Calu3 (cell line): ENCODE results near the gene C4orf50. TPM values are rescaled to one million over a fixed set of nuclear protein-coding genes. Genes with fewer than 3 reads are reported as not detected.

Source experiments
- BruUV-seq: library from RNA; stranded (reverse); fragments of 400-500 nt; replicated peaks from 2 replicates; lab custom pipeline; 2021; lab: Mats Ljungman, UMichigan
- CTCF ChIA-PET: fragments of 300-600 bp; sonication (Branson Sonifier 250); formaldehyde crosslinking; loops from one replicate; lab custom pipeline; 2022; ENCODE audit warnings: antibody characterized with exemption; lab: Charles Lee
- DNase-seq: peaks from one replicate; pipeline ENCODE4 v3.0.0; 2022
- H3K27ac Mint-ChIP-seq: one replicate; pipeline ENCODE4 v1.8.0; 2022; ENCODE audit warnings: mixed read lengths; ENCODE audit not compliant: unreplicated experiment
- H3K27me3 Mint-ChIP-seq: one replicate; pipeline ENCODE4 v1.8.0; 2022; ENCODE audit warnings: mixed read lengths; ENCODE audit not compliant: unreplicated experiment
- H3K36me3 Mint-ChIP-seq: one replicate; pipeline ENCODE4 v1.8.0; 2022; ENCODE audit warnings: mild to moderate bottlenecking, moderate library complexity, mixed read lengths; ENCODE audit not compliant: insufficient read depth, unreplicated experiment
- H3K4me1 Mint-ChIP-seq: one replicate; pipeline ENCODE4 v1.8.0; 2022; ENCODE audit warnings: mild to moderate bottlenecking, low read depth, mixed read lengths; ENCODE audit not compliant: unreplicated experiment
- H3K4me3 Mint-ChIP-seq: one replicate; pipeline ENCODE4 v1.8.0; 2022; ENCODE audit warnings: mild to moderate bottlenecking, low read depth, moderate library complexity, mixed read lengths; ENCODE audit not compliant: unreplicated experiment
- H3K9me3 Mint-ChIP-seq: one replicate; pipeline ENCODE4 v1.8.0; 2022; ENCODE audit warnings: low read depth, mixed read lengths; ENCODE audit not compliant: unreplicated experiment
- CTCF ChIP-seq: fragments of 200-600 bp; IDR thresholded peaks from one replicate; pipeline ENCODE4 v1.8.0; 2022; ENCODE audit warnings: antibody characterized with exemption; ENCODE audit not compliant: unreplicated experiment
- intact Hi-C: fragments of 100-400 bp; cut with micrococcal nuclease; formaldehyde crosslinking; loops from one replicate; pipeline ENCODE4 v1.10.0; 2022; ENCODE audit not compliant: unreplicated experiment
- total RNA-seq: library from RNA; stranded (reverse); gene quantifications from 2 replicates; pipeline ENCODE4 v1.2.3, GENCODE V29; 2022

Gene C4orf50
- total RNA-seq, 1 experiment from 2014 or later, result not detected

DNA sequence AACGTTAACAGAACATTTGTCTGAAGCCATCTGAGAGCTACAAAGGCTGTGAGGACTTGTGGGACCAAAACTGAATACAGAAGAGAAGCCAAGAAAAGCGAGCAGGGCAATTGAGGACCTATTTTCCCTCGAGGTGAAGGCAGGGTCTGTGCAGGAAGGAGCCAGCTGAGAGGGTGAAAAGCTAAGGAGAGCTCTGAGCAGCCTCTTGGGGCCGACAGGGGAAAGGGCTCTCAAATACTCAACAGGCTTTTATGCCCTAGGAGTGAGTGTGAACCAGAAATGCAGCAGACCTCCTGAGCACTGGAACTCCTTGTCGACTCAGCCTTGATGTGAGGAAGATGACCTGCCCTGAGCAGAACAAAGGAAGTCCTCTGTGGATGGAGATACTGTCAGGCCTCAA lies 54.2 kb downstream of the C4orf50 start:
- H3K9me3 Mint-ChIP-seq, result peaks cover 4% of the 10 kb centered on the region
- TF ChIP-seq CTCF, result no peak
- intact Hi-C loops, result no loop called here
- no peaks in the 10 kb centered on the region for H3K36me3 Mint-ChIP-seq
- no TSS peak for BruUV-seq
- no peak for DNase-seq
- H3K4me3 Mint-ChIP-seq, result no peak overlapping the region
- no peak overlapping the region for H3K27ac Mint-ChIP-seq
- H3K27me3 Mint-ChIP-seq, result peaks cover 44% of the 10 kb centered on the region
- no peaks in the 10 kb centered on the region for H3K4me1 Mint-ChIP-seq
- CTCF ChIA-PET, result no interaction called here

- intact Hi-C loops, result no loop called here
- DNase-seq, result no peak
- BruUV-seq, result no TSS peak
- Mint-ChIP-seq H3K4me3 (no peak overlapping the region), H3K4me1 (no peaks in the 10 kb centered on the region), H3K27me3 (peaks cover 40% of the 10 kb centered on the region), H3K36me3 (no peaks in the 10 kb centered on the region), H3K9me3 (peaks cover 1% of the 10 kb centered on the region), H3K27ac (no peak overlapping the region)
- CTCF ChIA-PET, result no interaction called here
- no peak for TF ChIP-seq CTCF
Observed at GRCh38 chr4:5963611-5964010, 54.6 kb downstream of the C4orf50 start.

GRCh38 chr4:5962416-5962815 lies 55.8 kb downstream of the C4orf50 start:
- no peak for TF ChIP-seq CTCF
- H3K4me3 Mint-ChIP-seq, result no peak overlapping the region
- CTCF ChIA-PET, result no interaction called here
- no peaks in the 10 kb centered on the region for H3K36me3 Mint-ChIP-seq
- BruUV-seq, result no TSS peak
- no peak overlapping the region for H3K27ac Mint-ChIP-seq
- H3K9me3 Mint-ChIP-seq, result no peaks in the 10 kb centered on the region
- intact Hi-C loops, result no loop called here
- peaks cover 33% of the 10 kb centered on the region for H3K27me3 Mint-ChIP-seq
- no peak for DNase-seq
- no peaks in the 10 kb centered on the region for H3K4me1 Mint-ChIP-seq

- intact Hi-C loops, result no loop called here
- H3K9me3 Mint-ChIP-seq, result no peaks in the 10 kb centered on the region
- CTCF ChIA-PET, result no interaction called here
- no peak overlapping the region for H3K27ac Mint-ChIP-seq
- H3K4me1 Mint-ChIP-seq, result no peaks in the 10 kb centered on the region
- no TSS peak for BruUV-seq
- no peak for DNase-seq
- peaks cover 33% of the 10 kb centered on the region for H3K27me3 Mint-ChIP-seq
- H3K36me3 Mint-ChIP-seq, result no peaks in the 10 kb centered on the region
- no peak for TF ChIP-seq CTCF
- no peak overlapping the region for H3K4me3 Mint-ChIP-seq
Observed at GRCh38 chr4:5960252-5960880, 57.9 kb downstream of the C4orf50 start.
